CD4-positive, CD25-positive, alpha-beta regulatory T cell (primary cell): ENCODE measurements around the gene ESRRB. TPM values are rescaled to one million over a fixed set of nuclear protein-coding genes. Genes with fewer than 3 reads are reported as not detected.

ENCODE experiments used
- ATAC-seq, 2 donors: fragments of 150-1000 bp; cut with Tn5 transposase; one replicate each; pipeline ENCODE4 v1.10.0; 2021; ENCODE audit warnings: low read depth in 2 of 2, moderate number of reproducible peaks in 2 of 2, moderate library complexity in 1 of 2
- DNase-seq, 3 donors: peaks; one replicate each; pipeline versions ENCODE4 v3.0.0 to v3.0.0-alpha.2; 2012 to 2022; ENCODE audit warnings: mixed read lengths in 1 of 3
- H3K27ac ChIP-seq: one replicate; pipeline ENCODE4 v1.7.0; 2013; ENCODE audit warnings: mild to moderate bottlenecking, low read length; ENCODE audit not compliant: insufficient read depth, poor library complexity, severe bottlenecking
- H3K27me3 ChIP-seq: one replicate; pipeline ENCODE4 v1.7.0; 2013; ENCODE audit warnings: low read length; ENCODE audit not compliant: control insufficient read depth, insufficient read depth
- H3K36me3 ChIP-seq: one replicate; pipeline ENCODE4 v1.7.0; 2013; ENCODE audit warnings: mild to moderate bottlenecking, low read length, moderate library complexity; ENCODE audit not compliant: control insufficient read depth, insufficient read depth
- H3K4me1 ChIP-seq: 2 replicates; pipeline ENCODE4 v1.7.0; 2013; ENCODE audit warnings: mild to moderate bottlenecking, low read length; ENCODE audit not compliant: insufficient read depth, control insufficient read depth, poor library complexity, severe bottlenecking
- H3K4me3 ChIP-seq: one replicate; pipeline ENCODE4 v1.7.0; 2013; ENCODE audit warnings: low read depth, mild to moderate bottlenecking, low read length, moderate library complexity
- H3K9me3 ChIP-seq, 2 experiments: 1 replicate in 1 of 2; 2 replicates in 1 of 2; pipeline ENCODE4 v1.7.0; 2013; ENCODE audit warnings: low read length in 2 of 2, mild to moderate bottlenecking in 1 of 2, moderate library complexity in 1 of 2; ENCODE audit not compliant: control insufficient read depth in 2 of 2
- H3K27ac Mint-ChIP-seq, 3 donors: one replicate each; pipeline ENCODE4 v1.8.0; 2020 to 2022; ENCODE audit warnings: mild to moderate bottlenecking in 3 of 3, mixed read lengths in 3 of 3, moderate library complexity in 2 of 3
- H3K27me3 Mint-ChIP-seq: one replicate; pipeline ENCODE4 v1.8.0; 2022; ENCODE audit warnings: mild to moderate bottlenecking, mixed read lengths
- H3K36me3 Mint-ChIP-seq: one replicate; pipeline ENCODE4 v1.8.0; 2020; ENCODE audit warnings: mixed read lengths
- H3K4me1 Mint-ChIP-seq, 4 donors: one replicate each; pipeline ENCODE4 v1.8.0; 2020 to 2022; ENCODE audit warnings: mixed read lengths in 4 of 4, mild to moderate bottlenecking in 1 of 4
- H3K4me3 Mint-ChIP-seq, 4 donors: one replicate each; pipeline ENCODE4 v1.8.0; 2020 to 2022; ENCODE audit warnings: mild to moderate bottlenecking in 4 of 4, mixed read lengths in 4 of 4, moderate library complexity in 3 of 4
- H3K9me3 Mint-ChIP-seq, 7 donors: one replicate each; pipeline ENCODE4 v1.8.0; 2020 to 2022; ENCODE audit warnings: mixed read lengths in 7 of 7, mild to moderate bottlenecking in 3 of 7, moderate library complexity in 2 of 7
- polyA plus RNA-seq, 4 donors: library from polyadenylated mRNA; unstranded; fragments of 300-500 nt; fragmentation: Illumina TruSeq; gene quantifications; one replicate each; pipeline ENCODE4 v1.2.3, GENCODE V29; 2021
- total RNA-seq: library from RNA; stranded (reverse); gene quantifications from one replicate; pipeline ENCODE4 v1.2.3, GENCODE V29; 2022

Gene ESRRB
- total and polyA plus RNA-seq, 5 donors from 2014 or later: not detected

DNA sequence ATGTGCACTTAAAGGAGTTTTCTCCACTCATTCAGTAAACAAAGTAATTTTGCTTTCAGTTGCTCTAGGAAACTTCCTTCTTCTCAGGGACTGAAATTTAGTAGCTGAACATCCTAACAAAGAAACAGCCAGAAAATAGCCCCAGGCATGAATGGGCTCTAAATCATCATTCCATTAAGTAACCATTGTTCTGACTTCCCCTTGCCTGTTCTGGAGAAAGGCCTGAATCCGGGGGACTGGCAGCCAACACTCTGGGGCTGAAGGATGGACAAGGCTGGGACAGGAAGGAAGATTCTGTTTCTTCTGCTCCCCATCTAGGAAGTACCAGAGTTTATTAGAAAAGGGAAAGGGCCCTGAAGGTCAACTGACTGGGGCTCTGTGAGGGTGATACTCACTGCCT, 104.5 kb downstream of the ESRRB start:
- no peak overlapping the region for H3K27ac Mint-ChIP-seq
- no peaks in the 10 kb centered on the region for H3K36me3 Mint-ChIP-seq
- no peak overlapping the region for H3K4me3 ChIP-seq
- no peak for ATAC-seq
- no peaks in the 10 kb centered on the region for H3K9me3 ChIP-seq
- no peaks in the 10 kb centered on the region for H3K9me3 Mint-ChIP-seq
- H3K4me1 Mint-ChIP-seq: no peaks in the 10 kb centered on the region
- H3K36me3 ChIP-seq: no peaks in the 10 kb centered on the region
- DNase-seq: no peak
- no peak overlapping the region for H3K27ac ChIP-seq
- peaks cover 7% of the 10 kb centered on the region for H3K27me3 Mint-ChIP-seq
- no peak overlapping the region for H3K4me3 Mint-ChIP-seq
- no peaks in the 10 kb centered on the region for H3K4me1 ChIP-seq
- H3K27me3 ChIP-seq: no peaks in the 10 kb centered on the region

- ATAC-seq (no peak), DNase-seq (no peak)
- Mint-ChIP-seq H3K4me1 (no peaks in the 10 kb centered on the region), H3K27ac (no peak overlapping the region), H3K36me3 (no peaks in the 10 kb centered on the region), H3K27me3 (peaks cover 4% of the 10 kb centered on the region), H3K4me3 (no peak overlapping the region), H3K9me3 (no peaks in the 10 kb centered on the region)
- Histone ChIP-seq H3K27me3 (no peaks in the 10 kb centered on the region), H3K27ac (no peak overlapping the region), H3K4me1 (no peaks in the 10 kb centered on the region), H3K36me3 (no peaks in the 10 kb centered on the region), H3K9me3 (no peaks in the 10 kb centered on the region), H3K4me3 (no peak overlapping the region)
Observed at GRCh38 chr14:76484355-76484754, 108.4 kb downstream of the ESRRB start.

DNA sequence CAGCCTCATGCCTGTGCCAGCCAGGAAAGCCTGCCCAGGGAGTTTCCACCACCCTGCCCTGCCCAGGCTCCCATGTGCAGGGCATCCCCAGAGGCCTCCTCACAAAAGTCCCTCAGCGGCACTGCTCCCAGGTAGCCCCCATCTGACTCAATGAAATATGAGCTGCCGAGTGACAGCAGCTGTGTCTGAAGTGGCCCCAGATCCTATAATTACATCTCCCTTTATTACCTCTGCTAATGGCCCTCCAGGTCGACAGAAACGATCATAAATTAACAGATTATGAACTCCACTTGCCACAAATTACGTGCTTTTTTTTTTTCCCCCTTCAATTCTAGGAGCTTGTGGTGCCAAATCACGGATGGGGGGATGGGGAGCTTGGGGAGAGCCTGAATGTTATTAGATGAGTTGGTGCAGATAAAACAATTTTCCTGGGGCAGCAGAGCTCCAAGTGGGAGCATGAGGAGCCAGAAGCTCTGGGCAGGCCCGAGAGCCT, 110.4 kb downstream of the ESRRB start:
- Histone ChIP-seq H3K4me1 (no peaks in the 10 kb centered on the region), H3K27me3 (no peaks in the 10 kb centered on the region), H3K36me3 (no peaks in the 10 kb centered on the region), H3K27ac (no peak overlapping the region), H3K9me3 (no peaks in the 10 kb centered on the region), H3K4me3 (no peak overlapping the region)
- H3K27me3 Mint-ChIP-seq: no peaks in the 10 kb centered on the region
- ATAC-seq: no peak
- H3K36me3 Mint-ChIP-seq: no peaks in the 10 kb centered on the region
- peaks cover 0 to 2% (median 0%) of the 10 kb centered on the region in 7 donors for H3K9me3 Mint-ChIP-seq
- H3K27ac Mint-ChIP-seq: no peak overlapping the region
- no peaks in the 10 kb centered on the region for H3K4me1 Mint-ChIP-seq
- DNase-seq: no peak
- no peak overlapping the region for H3K4me3 Mint-ChIP-seq

- H3K36me3 ChIP-seq: no peaks in the 10 kb centered on the region
- H3K4me3 Mint-ChIP-seq: no peak overlapping the region
- no peaks in the 10 kb centered on the region for H3K4me1 Mint-ChIP-seq
- ATAC-seq: no peak
- no peaks in the 10 kb centered on the region for H3K4me1 ChIP-seq
- no peak overlapping the region for H3K4me3 ChIP-seq
- no peaks in the 10 kb centered on the region for H3K36me3 Mint-ChIP-seq
- DNase-seq: no peak
- H3K27me3 ChIP-seq: no peaks in the 10 kb centered on the region
- H3K9me3 Mint-ChIP-seq: peaks cover 0 to 2% (median 0%) of the 10 kb centered on the region in 7 donors
- H3K27me3 Mint-ChIP-seq: no peaks in the 10 kb centered on the region
- no peak overlapping the region for H3K27ac ChIP-seq
- H3K9me3 ChIP-seq: no peaks in the 10 kb centered on the region
- H3K27ac Mint-ChIP-seq: peak overlapping the region in 1 of 3 donors; percentile 11
Observed at GRCh38 chr14:76488551-76488950, 112.6 kb downstream of the ESRRB start.

DNA sequence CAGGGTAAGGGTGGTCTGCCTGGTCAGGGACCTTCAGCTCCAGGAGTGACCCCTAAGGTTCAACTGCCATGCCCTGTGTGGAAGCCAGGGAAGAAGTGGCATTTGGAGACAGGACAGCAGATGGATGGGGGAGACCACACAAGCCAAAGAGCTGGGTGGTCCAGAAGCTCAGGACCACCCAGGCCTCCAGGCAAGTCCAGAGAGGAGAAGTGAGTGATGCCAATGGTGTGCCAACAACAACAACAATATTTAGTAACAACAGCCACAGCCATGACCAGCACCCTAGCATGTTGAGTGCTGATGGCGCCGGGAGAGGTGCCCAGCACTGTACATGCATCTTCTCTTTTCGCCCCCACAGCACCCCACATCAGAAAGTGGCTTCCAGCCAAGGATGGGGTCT, 113.7 kb downstream of the ESRRB start:
- no peaks in the 10 kb centered on the region for H3K4me1 ChIP-seq
- H3K9me3 ChIP-seq: no peaks in the 10 kb centered on the region
- no peak overlapping the region for H3K4me3 ChIP-seq
- peaks cover 0 to 2% (median 0%) of the 10 kb centered on the region in 7 donors for H3K9me3 Mint-ChIP-seq
- no peaks in the 10 kb centered on the region for H3K36me3 ChIP-seq
- H3K36me3 Mint-ChIP-seq: no peaks in the 10 kb centered on the region
- DNase-seq (no peak), ATAC-seq (no peak)
- H3K27ac Mint-ChIP-seq: no peak overlapping the region
- no peaks in the 10 kb centered on the region for H3K4me1 Mint-ChIP-seq
- no peak overlapping the region for H3K4me3 Mint-ChIP-seq
- H3K27me3 Mint-ChIP-seq: no peaks in the 10 kb centered on the region
- no peak overlapping the region for H3K27ac ChIP-seq
- no peaks in the 10 kb centered on the region for H3K27me3 ChIP-seq

GRCh38 chr14:76490111-76490510, 114.2 kb downstream of the ESRRB start:
- DNase-seq (no peak), ATAC-seq (no peak)
- no peaks in the 10 kb centered on the region for H3K4me1 Mint-ChIP-seq
- H3K9me3 ChIP-seq: no peaks in the 10 kb centered on the region
- peaks cover 0 to 2% (median 0%) of the 10 kb centered on the region in 7 donors for H3K9me3 Mint-ChIP-seq
- no peaks in the 10 kb centered on the region for H3K4me1 ChIP-seq
- H3K27me3 ChIP-seq: no peaks in the 10 kb centered on the region
- H3K36me3 ChIP-seq: no peaks in the 10 kb centered on the region
- H3K4me3 Mint-ChIP-seq: no peak overlapping the region
- no peak overlapping the region for H3K27ac Mint-ChIP-seq
- H3K4me3 ChIP-seq: no peak overlapping the region
- no peak overlapping the region for H3K27ac ChIP-seq
- no peaks in the 10 kb centered on the region for H3K27me3 Mint-ChIP-seq
- H3K36me3 Mint-ChIP-seq: no peaks in the 10 kb centered on the region

- H3K4me3 ChIP-seq: no peak overlapping the region
- no peak overlapping the region for H3K27ac ChIP-seq
- H3K9me3 ChIP-seq: no peaks in the 10 kb centered on the region
- Mint-ChIP-seq H3K9me3 (peaks cover 0 to 2% (median 0%) of the 10 kb centered on the region in 7 donors), H3K36me3 (no peaks in the 10 kb centered on the region), H3K4me1 (no peaks in the 10 kb centered on the region), H3K4me3 (no peak overlapping the region), H3K27ac (no peak overlapping the region), H3K27me3 (no peaks in the 10 kb centered on the region)
- no peak for ATAC-seq
- no peaks in the 10 kb centered on the region for H3K27me3 ChIP-seq
- no peaks in the 10 kb centered on the region for H3K36me3 ChIP-seq
- H3K4me1 ChIP-seq: no peaks in the 10 kb centered on the region
- DNase-seq: no peak
Observed at GRCh38 chr14:76490735-76491134, 114.8 kb downstream of the ESRRB start.

- H3K9me3 ChIP-seq: no peaks in the 10 kb centered on the region
- Mint-ChIP-seq H3K4me1 (no peaks in the 10 kb centered on the region), H3K27ac (no peak overlapping the region), H3K27me3 (no peaks in the 10 kb centered on the region), H3K36me3 (no peaks in the 10 kb centered on the region), H3K4me3 (peak overlapping the region in 1 of 4 donors; percentile 43), H3K9me3 (peaks cover 0 to 2% (median 0%) of the 10 kb centered on the region in 7 donors)
- H3K27me3 ChIP-seq: no peaks in the 10 kb centered on the region
- no peak overlapping the region for H3K4me3 ChIP-seq
- no peaks in the 10 kb centered on the region for H3K36me3 ChIP-seq
- ATAC-seq (no peak), DNase-seq (no peak)
- H3K27ac ChIP-seq: no peak overlapping the region
- H3K4me1 ChIP-seq: no peaks in the 10 kb centered on the region
Observed at GRCh38 chr14:76491172-76491930, 115.4 kb downstream of the ESRRB start.
